Skin of body (tissue), 2 donors: ENCODE results near the gene ISOC2. TPM values are rescaled to one million over a fixed set of nuclear protein-coding genes. Genes with fewer than 3 reads are reported as not detected.
"Not testable (repeated sequence)": the region's sequence is repeated elsewhere in the genome, so short reads cannot be mapped to it uniquely, and the experiment has no call there.

ENCODE experiments used
- DNase-seq: peaks from one replicate; lab custom pipeline; 2025; lab: John Stamatoyannopoulos, UW
- total RNA-seq: library from RNA; depleted of rRNA; stranded (reverse); fragments of >200 nt; gene quantifications from one replicate; pipeline ENCODE4 v1.2.3, GENCODE V29; 2014

Gene ISOC2
- total RNA-seq, 1 donor from 2014 or later: 23.0 TPM

DNA sequence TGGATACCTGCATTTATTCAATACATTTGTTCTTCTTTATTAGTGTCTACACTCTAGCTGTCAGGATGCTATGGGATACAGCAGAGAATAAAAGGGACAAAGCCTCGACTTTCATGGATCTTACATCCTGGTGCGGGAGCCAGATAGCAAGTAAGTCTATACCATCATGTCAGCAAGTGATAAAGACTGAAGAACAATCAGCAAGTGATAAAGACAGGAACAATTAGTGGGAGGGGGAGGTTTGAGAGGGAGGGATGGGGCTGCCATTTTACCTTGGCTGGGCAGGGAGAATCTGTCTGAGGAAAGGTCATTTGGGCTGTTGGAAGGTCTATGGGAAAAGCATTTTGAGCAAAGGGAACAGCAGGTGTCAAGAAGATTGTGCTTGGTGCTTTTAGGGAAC lies 51.3 kb downstream of the ISOC2 start:
- no peak for DNase-seq

- not testable (repeated sequence) for DNase-seq
These were observed 52.3 kb downstream of the ISOC2 start for GRCh38 chr19:55409179-55409578.

- no peak for DNase-seq
These were observed 52.9 kb downstream of the ISOC2 start for GRCh38 chr19:55408533-55408872.

GRCh38 chr19:55407800-55408532 lies 53.5 kb downstream of the ISOC2 start:
- DNase-seq: peak; percentile 100

GRCh38 chr19:55407550-55407799 lies 54.0 kb downstream of the ISOC2 start, which contains the start of gene UBE2S:
Gene UBE2S, minus strand, starts transcription at chr19:55407788. Its CDS starts 199 bp downstream, at chr19:55407589.
- DNase-seq: not testable (repeated sequence)

- no peak for DNase-seq
These were observed 54.5 kb downstream of the ISOC2 start for GRCh38 chr19:55406826-55407549.

GRCh38 chr19:55406091-55406825 lies 55.2 kb downstream of the ISOC2 start:
- DNase-seq: no peak

DNA sequence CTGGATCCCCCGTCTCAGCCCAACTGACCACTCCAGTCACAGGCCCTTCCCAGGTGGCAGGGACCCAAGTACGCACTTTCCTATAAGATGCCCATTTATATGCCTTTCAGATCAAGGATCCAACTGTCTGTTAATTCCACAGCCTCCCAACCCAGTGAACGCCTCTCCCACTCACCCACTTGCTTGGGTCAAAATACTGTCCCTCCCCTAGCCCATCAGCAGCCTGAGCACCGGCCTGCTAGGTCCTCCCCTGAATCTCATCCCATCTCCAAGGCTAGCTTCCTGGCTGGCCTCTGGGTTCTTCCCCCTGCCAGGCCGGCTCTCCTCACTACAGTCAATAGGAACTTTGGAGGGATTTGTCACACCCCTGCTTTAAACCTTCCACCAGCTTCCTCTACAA lies 55.8 kb downstream of the ISOC2 start:
- no peak for DNase-seq

Other genes starting within 250 kb of the ISOC2 start
- 1.2 TPM for gene TMEM86B, start 232.9 kb downstream of the ISOC2 start, total RNA-seq
- 20.8 TPM for gene PPP6R1, start 202.6 kb downstream of the ISOC2 start, total RNA-seq
- 12.1 TPM for gene HSPBP1, start 181.5 kb downstream of the ISOC2 start, total RNA-seq
- gene BRSK1, start 177.6 kb downstream of the ISOC2 start, total RNA-seq: 3.6 TPM
- 1.1 TPM for gene TMEM150B, start 136.3 kb downstream of the ISOC2 start, total RNA-seq
- 17.0 TPM for gene KMT5C, start 121.8 kb downstream of the ISOC2 start, total RNA-seq
- gene COX6B2, start 106.9 kb downstream of the ISOC2 start, total RNA-seq: 3.1 TPM
- gene GARIN5B, start 98.4 kb downstream of the ISOC2 start, total RNA-seq: not detected
- gene IL11, start 91.2 kb downstream of the ISOC2 start, total RNA-seq: 0.30 TPM
- not detected for gene TMEM190, start 84.8 kb downstream of the ISOC2 start, total RNA-seq
- gene TMEM238, start 77.3 kb downstream of the ISOC2 start, total RNA-seq: 0.30 TPM
- 377 TPM for gene RPL28, start 75.7 kb downstream of the ISOC2 start, total RNA-seq
- 25.4 TPM for gene UBE2S, start 53.9 kb downstream of the ISOC2 start, total RNA-seq
- gene SHISA7, start 18.3 kb downstream of the ISOC2 start, total RNA-seq: 0.10 TPM
- gene C19orf85, start 3.1 kb upstream of the ISOC2 start, total RNA-seq: not detected
- gene ZNF628, start 15.0 kb upstream of the ISOC2 start, total RNA-seq: 1.1 TPM
- gene NAT14, start 23.5 kb upstream of the ISOC2 start, total RNA-seq: 6.1 TPM
- gene SSC5D, start 26.8 kb upstream of the ISOC2 start, total RNA-seq: 16.5 TPM
- gene SBK2, start 75.5 kb upstream of the ISOC2 start, total RNA-seq: not detected
- not detected for gene SBK3, start 83.9 kb upstream of the ISOC2 start, total RNA-seq
- gene ZNF579, start 119.2 kb upstream of the ISOC2 start, total RNA-seq: 2.2 TPM
- gene FIZ1, start 137.9 kb upstream of the ISOC2 start, total RNA-seq: 3.2 TPM
- gene ZNF524, start 138.6 kb upstream of the ISOC2 start, total RNA-seq: 6.4 TPM
- gene ZNF865, start 144.0 kb upstream of the ISOC2 start, total RNA-seq: 2.1 TPM
- 3.2 TPM for gene ZNF784, start 162.9 kb upstream of the ISOC2 start, total RNA-seq
- 4.0 TPM for gene ZNF580, start 179.4 kb upstream of the ISOC2 start, total RNA-seq
- 12.4 TPM for gene ZNF581, start 182.0 kb upstream of the ISOC2 start, total RNA-seq
- gene CCDC106, start 186.6 kb upstream of the ISOC2 start, total RNA-seq: 4.2 TPM
- gene U2AF2, start 193.4 kb upstream of the ISOC2 start, total RNA-seq: 64.1 TPM
- 20.8 TPM for gene EPN1, start 213.6 kb upstream of the ISOC2 start, total RNA-seq